IPS DF 6.9 (cell line): ENCODE measurements around the gene SPOCD1.

ENCODE experiments used
- DNase-seq: peaks from one replicate; pipeline ENCODE4 v3.0.0-alpha.2; 2013; ENCODE audit warnings: low read depth, low spot score
- H3K27ac ChIP-seq: one replicate; pipeline ENCODE4 v1.5.1; 2013; ENCODE audit warnings: low read length, control low read depth
- H3K27me3 ChIP-seq: 2 replicates; pipeline ENCODE4 v1.6.1; 2013; ENCODE audit warnings: mild to moderate bottlenecking, low read length; ENCODE audit not compliant: control insufficient read depth, insufficient read depth
- H3K36me3 ChIP-seq: 2 replicates; pipeline ENCODE4 v1.6.1; 2013; ENCODE audit warnings: low read length; ENCODE audit not compliant: control insufficient read depth, insufficient read depth
- H3K4me1 ChIP-seq: 2 replicates; pipeline ENCODE4 v1.6.1; 2013; ENCODE audit warnings: low read length; ENCODE audit not compliant: control insufficient read depth, insufficient read depth
- H3K4me3 ChIP-seq: 2 replicates; pipeline ENCODE4 v1.5.1; 2013; ENCODE audit warnings: mild to moderate bottlenecking, low read length
- H3K9me3 ChIP-seq: 2 replicates; pipeline ENCODE4 v1.6.1; 2013; ENCODE audit warnings: low read length, inconsistent platforms; ENCODE audit not compliant: control insufficient read depth, insufficient read depth
- WGBS: extraction: QIAGEN DNeasy Blood & Tissue Kit; methylation state at CpG from one replicate; pipeline ENCODE4 v1.1.7; 2013; ENCODE audit warnings: mixed read lengths, missing lambda C conversion rate; ENCODE audit not compliant: insufficient read length, insufficient coverage; 5-methylcytosine and 5-hydroxymethylcytosine counted together

The SPOCD1 gene

DNA sequence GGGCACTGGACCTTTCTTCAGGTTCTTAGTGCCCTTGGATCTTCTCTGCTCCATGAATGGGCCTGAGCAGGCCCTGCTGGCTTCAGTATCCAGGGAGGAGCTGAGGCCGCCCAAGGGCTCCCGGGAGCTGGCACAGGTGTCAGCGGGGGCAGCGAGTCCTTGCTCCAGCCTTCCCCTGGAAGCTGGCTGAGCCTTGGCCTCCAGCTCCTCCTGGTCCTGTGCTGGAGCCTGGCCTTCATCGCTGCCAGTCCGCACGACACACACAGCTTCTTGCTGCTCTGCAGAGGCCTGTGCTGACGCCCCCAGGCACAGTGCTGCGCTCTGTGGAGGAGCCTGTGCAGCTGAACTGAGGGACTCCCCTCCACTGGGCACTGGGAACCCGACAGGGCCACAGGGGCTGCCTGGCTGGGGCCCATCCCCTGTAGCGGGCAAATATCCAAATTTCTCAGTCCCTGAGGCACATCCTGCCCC lies 1.7 kb downstream of the SPOCD1 start:
- no peaks in the 10 kb centered on the region for H3K9me3 ChIP-seq
- no peak overlapping the region; the same call in 1 of the 2 replicates for H3K4me3 ChIP-seq
- DNase-seq: no peak
- H3K27me3 ChIP-seq: no peaks in the 10 kb centered on the region
- WGBS: no CpG with 5 or more reads among the region's 11 CpGs
- no peaks in the 10 kb centered on the region for H3K4me1 ChIP-seq
- H3K36me3 ChIP-seq: no peaks in the 10 kb centered on the region
- no peak overlapping the region for H3K27ac ChIP-seq

DNA sequence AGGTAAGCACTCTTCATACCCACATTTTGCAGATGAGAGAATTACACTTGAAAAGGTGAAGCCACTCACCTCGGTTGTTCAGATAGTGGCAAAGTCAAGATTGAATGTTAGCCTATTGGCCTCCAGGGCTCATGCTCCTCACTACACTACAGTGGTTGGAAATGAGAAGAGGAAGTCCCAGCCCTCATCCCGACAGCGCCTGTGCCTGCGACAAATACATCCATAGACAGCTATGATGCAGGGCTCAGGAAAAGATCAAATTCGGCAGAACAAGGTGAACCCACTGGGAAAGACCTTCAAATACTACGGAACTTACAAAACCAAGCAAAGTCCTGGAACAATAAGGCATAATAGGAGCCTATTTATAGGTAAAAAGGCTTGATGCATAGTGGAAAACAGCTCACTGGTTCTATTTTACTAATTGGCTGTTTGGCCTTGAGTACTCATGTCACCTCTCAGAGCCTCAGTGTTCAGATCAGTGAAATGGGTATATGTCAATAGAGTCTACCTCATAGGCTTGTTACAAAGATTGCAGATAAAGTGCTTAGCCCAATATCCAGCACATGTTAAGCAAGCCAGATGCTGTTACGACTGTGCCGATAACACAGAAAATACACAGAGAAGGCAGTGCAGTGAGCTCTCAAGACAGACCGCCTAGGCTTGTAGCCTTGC lies 3.5 kb downstream of the SPOCD1 start:
- no peak overlapping the region for H3K4me3 ChIP-seq
- no peak for DNase-seq
- WGBS: no CpG with 5 or more reads among the region's 9 CpGs
- no peaks in the 10 kb centered on the region for H3K36me3 ChIP-seq
- no peaks in the 10 kb centered on the region for H3K4me1 ChIP-seq
- H3K27me3 ChIP-seq: no peaks in the 10 kb centered on the region
- no peak overlapping the region for H3K27ac ChIP-seq
- H3K9me3 ChIP-seq: no peaks in the 10 kb centered on the region

- Histone ChIP-seq H3K27me3 (no peaks in the 10 kb centered on the region), H3K9me3 (no peaks in the 10 kb centered on the region), H3K4me1 (no peaks in the 10 kb centered on the region), H3K27ac (no peak overlapping the region), H3K4me3 (no peak overlapping the region), H3K36me3 (no peaks in the 10 kb centered on the region)
- WGBS: no CpG with 5 or more reads among the region's 7 CpGs
- DNase-seq: no peak
Measured at GRCh38 chr1:31811605-31812004, 4.2 kb downstream of the SPOCD1 start.

- no peak overlapping the region for H3K27ac ChIP-seq
- H3K4me3 ChIP-seq: no peak overlapping the region
- H3K4me1 ChIP-seq: no peaks in the 10 kb centered on the region
- no peak for DNase-seq
- H3K27me3 ChIP-seq: no peaks in the 10 kb centered on the region
- WGBS: no CpG with 5 or more reads among the region's 4 CpGs
- no peaks in the 10 kb centered on the region for H3K9me3 ChIP-seq
- H3K36me3 ChIP-seq: no peaks in the 10 kb centered on the region
Measured at GRCh38 chr1:31809698-31810097, 6.1 kb downstream of the SPOCD1 start.

GRCh38 chr1:31807273-31808048 lies 8.4 kb downstream of the SPOCD1 start:
- DNase-seq: no peak

GRCh38 chr1:31805318-31805717 lies 10.5 kb downstream of the SPOCD1 start:
- no peaks in the 10 kb centered on the region for H3K4me1 ChIP-seq
- DNase-seq: no peak
- no peak overlapping the region for H3K4me3 ChIP-seq
- WGBS: no CpG with 5 or more reads among the region's 6 CpGs
- H3K36me3 ChIP-seq: no peaks in the 10 kb centered on the region
- no peaks in the 10 kb centered on the region for H3K27me3 ChIP-seq
- H3K9me3 ChIP-seq: no peaks in the 10 kb centered on the region
- H3K27ac ChIP-seq: no peak overlapping the region

More at GRCh38 chr1:31807273-31808048, 8.4 kb downstream of the SPOCD1 start:
- Histone ChIP-seq H3K4me1 (no peaks in the 10 kb centered on the region), H3K9me3 (no peaks in the 10 kb centered on the region), H3K36me3 (no peaks in the 10 kb centered on the region), H3K4me3 (no peak overlapping the region), H3K27me3 (no peaks in the 10 kb centered on the region), H3K27ac (no peak overlapping the region)
- WGBS: 100% methylated on average over 1 of the region's 4 CpGs

DNA sequence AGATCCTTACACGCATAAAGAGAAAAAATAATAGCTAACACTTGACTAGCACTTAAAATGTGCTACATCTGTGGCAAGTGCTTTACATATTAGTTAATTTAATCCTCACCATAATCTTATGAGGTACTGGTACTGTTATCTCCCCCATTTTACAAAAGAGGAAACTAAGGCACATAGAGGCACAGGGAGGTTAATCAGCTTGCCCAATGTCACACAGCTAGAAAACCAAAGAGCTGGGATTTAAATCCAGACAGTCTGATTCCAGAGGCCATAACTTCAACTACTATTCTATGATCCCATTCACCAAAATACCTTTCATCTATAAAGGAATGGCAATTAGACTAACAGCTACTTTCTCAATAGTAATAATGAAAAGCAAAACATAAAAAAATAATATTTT lies 11.7 kb downstream of the SPOCD1 start:
- Histone ChIP-seq H3K4me3 (no peak overlapping the region), H3K27me3 (no peaks in the 10 kb centered on the region), H3K27ac (no peak overlapping the region), H3K4me1 (peaks cover 2% of the 10 kb centered on the region; the same call in 1 of the 2 replicates), H3K9me3 (no peaks in the 10 kb centered on the region), H3K36me3 (no peaks in the 10 kb centered on the region)
- DNase-seq: no peak
- WGBS: no CpG with 5 or more reads among the region's 1 CpG

GRCh38 chr1:31803610-31804009 lies 12.2 kb downstream of the SPOCD1 start:
- Histone ChIP-seq H3K27ac (no peak overlapping the region), H3K27me3 (no peaks in the 10 kb centered on the region), H3K9me3 (no peaks in the 10 kb centered on the region), H3K4me1 (peaks cover 2% of the 10 kb centered on the region; the same call in 1 of the 2 replicates), H3K36me3 (no peaks in the 10 kb centered on the region), H3K4me3 (no peak overlapping the region)
- no peak for DNase-seq
- WGBS: no CpG with 5 or more reads among the region's 2 CpGs

- no CpG with 5 or more reads among the region's 13 CpGs for WGBS
- no peak overlapping the region for H3K4me3 ChIP-seq
- no peak overlapping the region for H3K27ac ChIP-seq
- no peaks in the 10 kb centered on the region for H3K9me3 ChIP-seq
- no peaks in the 10 kb centered on the region for H3K36me3 ChIP-seq
- H3K4me1 ChIP-seq: peaks cover 2% of the 10 kb centered on the region; the same call in 1 of the 2 replicates
- DNase-seq: no peak
- no peaks in the 10 kb centered on the region for H3K27me3 ChIP-seq
Measured at GRCh38 chr1:31802190-31803150, 13.4 kb downstream of the SPOCD1 start.

GRCh38 chr1:31801458-31801857 lies 14.4 kb downstream of the SPOCD1 start:
- DNase-seq: no peak
- Histone ChIP-seq H3K4me1 (peaks cover 2% of the 10 kb centered on the region; the same call in 1 of the 2 replicates), H3K27ac (no peak overlapping the region), H3K9me3 (no peaks in the 10 kb centered on the region), H3K36me3 (no peaks in the 10 kb centered on the region), H3K27me3 (no peaks in the 10 kb centered on the region), H3K4me3 (no peak overlapping the region)
- WGBS: no CpG with 5 or more reads among the region's 1 CpG
